ENCODE data around the gene STAT1.

DNA sequence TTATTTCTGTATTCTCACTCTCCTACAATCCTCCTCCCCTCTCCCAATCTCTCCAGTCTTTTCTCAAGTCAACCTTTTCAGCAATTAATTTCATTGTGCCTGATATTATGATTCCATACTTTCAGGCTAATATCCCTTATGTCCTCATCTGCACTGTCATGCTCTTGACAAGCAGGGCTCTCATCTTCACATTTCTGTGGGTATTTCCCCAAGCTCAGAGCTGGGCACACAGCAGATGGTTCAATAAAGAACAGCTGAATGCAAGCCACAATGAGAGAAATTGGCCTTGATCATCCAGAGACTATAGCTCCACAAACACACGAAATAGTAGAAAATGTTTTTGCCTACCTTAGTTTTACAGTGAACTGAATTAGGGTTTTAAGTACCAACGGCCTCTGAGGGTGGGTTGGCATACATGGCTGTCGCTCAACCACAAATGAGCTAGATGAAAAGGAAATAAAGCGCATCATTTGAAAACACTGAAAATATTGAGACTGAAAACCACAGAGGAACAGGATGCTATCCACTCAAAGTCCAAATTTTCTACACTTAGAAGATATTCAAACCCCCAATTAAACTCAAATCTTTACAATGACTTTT lies 47.5 kb upstream of the STAT1 start:
- no peak for TF ChIP-seq CTCF (IDR thresholded peaks at IDR 0.05)
- TF ChIP-seq POLR2AphosphoS5 (IDR thresholded peaks at IDR 0.05; ENCODE audit: low read depth, low read length), result no peak
- TF ChIP-seq, protein P1, sequence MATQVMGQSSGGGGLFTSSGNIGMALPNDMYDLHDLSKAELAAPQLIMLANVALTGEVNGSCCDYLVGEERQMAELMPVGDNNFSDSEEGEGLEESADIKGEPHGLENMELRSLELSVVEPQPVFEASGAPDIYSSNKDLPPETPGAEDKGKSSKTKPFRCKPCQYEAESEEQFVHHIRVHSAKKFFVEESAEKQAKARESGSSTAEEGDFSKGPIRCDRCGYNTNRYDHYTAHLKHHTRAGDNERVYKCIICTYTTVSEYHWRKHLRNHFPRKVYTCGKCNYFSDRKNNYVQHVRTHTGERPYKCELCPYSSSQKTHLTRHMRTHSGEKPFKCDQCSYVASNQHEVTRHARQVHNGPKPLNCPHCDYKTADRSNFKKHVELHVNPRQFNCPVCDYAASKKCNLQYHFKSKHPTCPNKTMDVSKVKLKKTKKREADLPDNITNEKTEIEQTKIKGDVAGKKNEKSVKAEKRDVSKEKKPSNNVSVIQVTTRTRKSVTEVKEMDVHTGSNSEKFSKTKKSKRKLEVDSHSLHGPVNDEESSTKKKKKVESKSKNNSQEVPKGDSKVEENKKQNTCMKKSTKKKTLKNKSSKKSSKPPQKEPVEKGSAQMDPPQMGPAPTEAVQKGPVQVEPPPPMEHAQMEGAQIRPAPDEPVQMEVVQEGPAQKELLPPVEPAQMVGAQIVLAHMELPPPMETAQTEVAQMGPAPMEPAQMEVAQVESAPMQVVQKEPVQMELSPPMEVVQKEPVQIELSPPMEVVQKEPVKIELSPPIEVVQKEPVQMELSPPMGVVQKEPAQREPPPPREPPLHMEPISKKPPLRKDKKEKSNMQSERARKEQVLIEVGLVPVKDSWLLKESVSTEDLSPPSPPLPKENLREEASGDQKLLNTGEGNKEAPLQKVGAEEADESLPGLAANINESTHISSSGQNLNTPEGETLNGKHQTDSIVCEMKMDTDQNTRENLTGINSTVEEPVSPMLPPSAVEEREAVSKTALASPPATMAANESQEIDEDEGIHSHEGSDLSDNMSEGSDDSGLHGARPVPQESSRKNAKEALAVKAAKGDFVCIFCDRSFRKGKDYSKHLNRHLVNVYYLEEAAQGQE (IDR thresholded peaks at IDR 0.05; ENCODE audit: insufficient read depth in 1 of 2, low read depth in 2 of 2, low read length in 1 of 2), result no peak
- TF ChIP-seq SIN3A (IDR thresholded peaks at IDR 0.05; ENCODE audit: borderline replicate concordance, insufficient read depth, low read depth, low read length), result no peak
- no peak for TF ChIP-seq TCF7L2 (IDR thresholded peaks at IDR 0.05; ENCODE audit: low read depth, low read length)
